Uterus (tissue), 2 donors: Measurements from ENCODE around the gene TNP2.

Source experiments
- POLR2A ChIP-seq, 2 donors: fragments of 450-650 bp; IDR thresholded peaks; one replicate each; pipeline ENCODE4 v1.6.1; 2016; ENCODE audit warnings: antibody characterized with exemption in 2 of 2, mild to moderate bottlenecking in 1 of 2, moderate library complexity in 1 of 2
- TF ChIP-seq, protein P1 (sequence below), 4 experiments: fragments of 200-600 bp in 2 of 4; fragments of 450-650 bp in 2 of 4; sonication (generic) in 2 of 4; IDR thresholded peaks; one replicate each; pipeline ENCODE4 v1.5.1; 2016 to 2019; ENCODE audit warnings: antibody characterized with exemption in 4 of 4, mild to moderate bottlenecking in 2 of 4, moderate library complexity in 1 of 4

DNA sequence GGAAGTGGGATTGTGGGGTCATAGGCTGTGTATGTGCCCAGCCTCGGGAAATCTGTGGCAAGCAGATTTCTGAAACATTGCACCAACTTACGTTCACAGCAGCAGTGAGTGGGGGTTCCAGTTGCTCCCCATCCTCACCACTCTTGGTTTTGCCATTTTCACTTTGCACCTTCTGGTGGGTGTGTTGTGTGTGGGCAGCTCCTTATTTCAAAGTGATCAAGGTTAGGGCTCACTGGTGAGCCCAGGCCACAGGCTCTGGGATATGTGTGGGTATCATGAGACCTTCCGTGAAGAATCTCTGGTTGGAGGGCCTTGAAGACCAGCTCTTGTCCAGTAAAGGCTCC is 41.5 kb upstream of the TNP2 start:
- no peak for TF ChIP-seq POLR2A (IDR thresholded peaks at IDR 0.05)
- TF ChIP-seq, protein P1, sequence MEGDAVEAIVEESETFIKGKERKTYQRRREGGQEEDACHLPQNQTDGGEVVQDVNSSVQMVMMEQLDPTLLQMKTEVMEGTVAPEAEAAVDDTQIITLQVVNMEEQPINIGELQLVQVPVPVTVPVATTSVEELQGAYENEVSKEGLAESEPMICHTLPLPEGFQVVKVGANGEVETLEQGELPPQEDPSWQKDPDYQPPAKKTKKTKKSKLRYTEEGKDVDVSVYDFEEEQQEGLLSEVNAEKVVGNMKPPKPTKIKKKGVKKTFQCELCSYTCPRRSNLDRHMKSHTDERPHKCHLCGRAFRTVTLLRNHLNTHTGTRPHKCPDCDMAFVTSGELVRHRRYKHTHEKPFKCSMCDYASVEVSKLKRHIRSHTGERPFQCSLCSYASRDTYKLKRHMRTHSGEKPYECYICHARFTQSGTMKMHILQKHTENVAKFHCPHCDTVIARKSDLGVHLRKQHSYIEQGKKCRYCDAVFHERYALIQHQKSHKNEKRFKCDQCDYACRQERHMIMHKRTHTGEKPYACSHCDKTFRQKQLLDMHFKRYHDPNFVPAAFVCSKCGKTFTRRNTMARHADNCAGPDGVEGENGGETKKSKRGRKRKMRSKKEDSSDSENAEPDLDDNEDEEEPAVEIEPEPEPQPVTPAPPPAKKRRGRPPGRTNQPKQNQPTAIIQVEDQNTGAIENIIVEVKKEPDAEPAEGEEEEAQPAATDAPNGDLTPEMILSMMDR (IDR thresholded peaks at IDR 0.05): no peak
